GM12875 (cell line): ENCODE results near the gene EYA2.

Experiments used
- H3K4me3 ChIP-seq: one replicate; pipeline ENCODE4 v1.5.1; 2011; ENCODE audit warnings: low read depth, low read length, control low read depth
- TF ChIP-seq, protein P1 (sequence below): IDR thresholded peaks from 2 replicates; pipeline ENCODE4 v1.5.1; 2011; ENCODE audit warnings: low read depth, mild to moderate bottlenecking, control low read depth, inconsistent platforms, low read length, moderate library complexity, borderline replicate concordance; ENCODE audit not compliant: insufficient read depth

EYA2 gene

DNA sequence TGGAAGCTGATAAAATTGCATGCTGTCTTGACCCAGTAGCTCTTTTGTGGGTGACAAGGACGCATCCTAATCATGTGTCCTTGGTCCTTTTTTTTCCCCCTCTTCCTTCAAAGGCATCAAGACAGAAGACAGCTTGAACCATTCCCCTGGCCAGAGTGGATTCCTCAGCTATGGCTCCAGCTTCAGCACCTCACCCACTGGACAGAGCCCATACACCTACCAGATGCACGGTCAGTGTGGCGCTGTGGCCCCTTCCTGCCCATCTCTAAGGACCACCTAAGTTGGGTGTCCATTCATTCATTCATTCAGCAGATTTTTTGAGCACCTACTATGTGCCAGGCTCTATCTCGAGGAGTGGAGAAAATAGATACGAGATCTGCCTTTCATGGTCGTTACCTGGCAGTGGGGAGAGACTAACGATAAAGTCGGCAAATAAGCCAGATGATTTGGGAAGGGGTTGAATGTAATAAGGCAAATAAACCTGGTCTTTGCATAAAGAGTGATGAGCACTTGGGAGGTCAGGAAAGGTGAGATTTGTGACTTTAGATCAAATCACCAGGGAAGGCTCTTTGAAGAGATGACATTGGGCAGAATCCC is 121.5 kb downstream of the EYA2 start:
- no peak overlapping the region for H3K4me3 ChIP-seq
- TF ChIP-seq, protein P1, sequence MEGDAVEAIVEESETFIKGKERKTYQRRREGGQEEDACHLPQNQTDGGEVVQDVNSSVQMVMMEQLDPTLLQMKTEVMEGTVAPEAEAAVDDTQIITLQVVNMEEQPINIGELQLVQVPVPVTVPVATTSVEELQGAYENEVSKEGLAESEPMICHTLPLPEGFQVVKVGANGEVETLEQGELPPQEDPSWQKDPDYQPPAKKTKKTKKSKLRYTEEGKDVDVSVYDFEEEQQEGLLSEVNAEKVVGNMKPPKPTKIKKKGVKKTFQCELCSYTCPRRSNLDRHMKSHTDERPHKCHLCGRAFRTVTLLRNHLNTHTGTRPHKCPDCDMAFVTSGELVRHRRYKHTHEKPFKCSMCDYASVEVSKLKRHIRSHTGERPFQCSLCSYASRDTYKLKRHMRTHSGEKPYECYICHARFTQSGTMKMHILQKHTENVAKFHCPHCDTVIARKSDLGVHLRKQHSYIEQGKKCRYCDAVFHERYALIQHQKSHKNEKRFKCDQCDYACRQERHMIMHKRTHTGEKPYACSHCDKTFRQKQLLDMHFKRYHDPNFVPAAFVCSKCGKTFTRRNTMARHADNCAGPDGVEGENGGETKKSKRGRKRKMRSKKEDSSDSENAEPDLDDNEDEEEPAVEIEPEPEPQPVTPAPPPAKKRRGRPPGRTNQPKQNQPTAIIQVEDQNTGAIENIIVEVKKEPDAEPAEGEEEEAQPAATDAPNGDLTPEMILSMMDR: no peak

DNA sequence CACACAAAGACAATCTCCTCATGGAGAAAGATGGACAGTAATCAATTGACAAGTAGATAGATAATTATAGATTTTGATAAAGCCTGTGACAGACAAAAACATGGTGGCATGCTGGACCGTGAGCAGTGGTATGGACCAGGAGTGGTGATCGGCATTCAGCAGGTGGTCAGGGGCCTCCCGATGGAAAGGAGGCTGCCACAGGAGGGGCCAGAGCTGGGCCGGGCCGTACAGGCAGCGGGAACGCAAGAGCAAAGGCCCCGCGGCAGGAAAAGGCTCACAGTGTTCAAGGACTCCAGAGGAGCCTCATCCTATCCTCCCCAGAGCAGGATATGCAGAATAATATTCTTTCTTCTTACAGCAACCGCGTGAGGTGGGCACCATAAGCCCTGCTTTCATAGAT is 123.7 kb downstream of the EYA2 start:
- H3K4me3 ChIP-seq: no peak overlapping the region
- TF ChIP-seq, protein P1: no peak

DNA sequence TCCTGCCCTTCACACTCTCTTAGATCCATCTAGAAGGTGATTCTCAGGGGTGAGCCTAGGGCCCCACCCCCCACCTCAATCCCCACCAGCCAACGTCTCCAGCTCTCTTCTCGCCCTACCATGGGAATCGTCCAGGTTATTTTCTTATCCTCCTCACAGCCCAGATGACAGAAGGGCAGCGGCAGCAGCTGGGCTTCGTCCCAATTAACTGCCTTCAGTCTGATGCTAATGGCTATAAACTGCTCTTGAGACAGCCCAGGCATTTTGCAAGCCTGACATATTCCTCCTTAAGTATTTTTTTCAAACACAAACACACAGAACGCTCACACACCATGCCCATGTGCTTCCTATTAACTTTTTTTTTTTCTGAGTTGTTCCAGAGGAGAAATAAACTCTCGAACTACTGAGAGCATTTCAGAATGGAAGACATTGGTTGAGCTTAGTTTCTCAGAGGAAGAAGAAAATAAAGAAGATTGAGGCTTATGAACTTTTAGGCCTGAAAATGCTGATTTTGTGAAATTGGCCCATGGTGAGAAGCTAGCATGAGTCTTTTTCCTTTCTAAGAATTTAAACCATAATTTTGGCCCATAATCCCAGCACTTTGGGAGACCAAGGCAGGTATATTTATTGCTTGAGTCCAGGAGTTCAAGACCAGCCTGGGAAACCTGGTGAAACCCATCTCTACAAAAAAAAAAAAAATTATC is 124.6 kb downstream of the EYA2 start:
- TF ChIP-seq, protein P1: no peak
- H3K4me3 ChIP-seq: no peak overlapping the region

DNA sequence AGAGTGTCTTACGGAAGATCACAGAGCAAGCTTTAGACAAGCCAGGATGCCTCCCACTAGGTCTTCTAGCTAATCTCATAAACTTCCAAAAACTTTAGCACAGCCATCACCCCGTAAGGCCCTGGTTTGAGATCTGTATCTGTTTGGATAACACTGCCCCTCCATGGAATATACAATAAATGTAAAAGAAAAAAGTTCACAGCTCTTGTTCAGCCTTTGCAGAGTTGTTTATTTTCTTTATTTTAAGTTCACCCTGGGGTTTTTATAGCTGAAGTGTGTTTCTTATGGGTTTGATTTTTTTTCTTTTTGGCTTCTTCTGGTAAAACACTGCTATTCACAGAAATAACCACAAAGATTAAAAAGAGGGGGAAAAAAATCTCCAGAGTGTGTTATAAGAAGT is 125.6 kb downstream of the EYA2 start:
- TF ChIP-seq, protein P1: no peak
- no peak overlapping the region for H3K4me3 ChIP-seq

DNA sequence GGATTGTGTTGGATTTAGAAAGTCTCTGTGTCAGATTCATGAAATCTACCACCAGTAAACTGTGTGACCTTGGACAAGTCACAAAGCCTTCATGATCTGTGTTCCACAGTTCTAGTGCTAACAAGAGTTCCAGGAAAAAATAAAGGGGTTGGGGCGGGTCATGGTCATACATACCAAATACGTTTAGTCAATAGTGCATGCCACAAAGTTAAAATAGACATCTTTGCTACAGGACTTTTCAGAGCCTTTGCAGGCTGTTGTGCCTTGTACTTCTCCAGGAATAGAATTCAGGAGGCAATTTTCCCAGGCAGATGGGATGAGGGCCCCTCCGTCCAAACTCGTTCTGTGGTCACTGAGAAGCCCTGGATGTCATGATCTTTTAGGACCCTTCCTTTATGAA is 127.2 kb downstream of the EYA2 start:
- TF ChIP-seq, protein P1: no peak
- no peak overlapping the region for H3K4me3 ChIP-seq

DNA sequence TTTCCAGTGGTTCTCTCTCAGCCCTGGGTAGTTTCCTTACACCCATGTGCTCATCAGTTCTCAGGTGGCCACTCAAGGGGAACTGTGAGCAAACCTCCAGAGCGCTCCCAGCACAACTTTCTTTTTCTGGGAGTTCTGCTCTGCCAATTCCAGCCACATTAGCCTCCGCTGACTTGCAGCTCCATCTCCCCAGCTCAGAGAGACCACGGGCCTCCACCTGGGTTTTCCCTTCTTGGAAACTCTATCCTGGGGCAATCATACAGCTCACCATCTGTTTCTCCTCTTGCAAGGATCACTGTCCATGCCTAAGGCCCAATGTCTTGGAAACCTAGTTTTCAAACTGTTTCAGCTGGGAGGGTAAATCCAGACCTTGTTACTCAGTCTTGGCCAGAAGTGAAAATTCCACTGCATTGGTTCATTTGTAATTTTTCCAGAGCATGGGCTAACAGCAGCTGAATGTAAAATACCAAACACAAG is 129.9 kb downstream of the EYA2 start:
- TF ChIP-seq, protein P1: no peak
- no peak overlapping the region for H3K4me3 ChIP-seq

DNA sequence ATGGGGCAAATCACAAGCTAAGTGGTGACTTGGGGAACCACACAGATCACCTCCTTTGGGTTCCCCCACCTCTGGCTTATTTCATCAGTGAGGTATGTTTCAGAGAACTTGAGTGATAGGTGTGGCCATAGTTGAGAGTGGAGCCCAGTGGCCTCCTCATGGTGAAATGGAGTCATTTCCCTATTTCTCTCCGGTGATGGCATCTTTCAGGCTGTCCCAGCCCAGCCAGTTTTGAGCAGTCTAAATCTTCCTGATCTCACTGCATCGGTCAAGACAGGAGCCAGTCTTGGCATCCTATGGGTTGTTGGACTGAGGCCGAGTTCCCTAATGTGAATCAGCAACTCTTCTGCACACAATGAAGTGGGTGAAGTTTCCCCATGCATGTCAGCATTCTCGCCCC is 132.4 kb downstream of the EYA2 start:
- TF ChIP-seq, protein P1: no peak
- no peak overlapping the region for H3K4me3 ChIP-seq
